OCI-LY1 (cell line): Measurements from ENCODE around the gene ITGB4.

ENCODE experiments used
- EZH2 ChIP-seq: fragments of 200-600 bp; sonication (generic), shearing (Covaris generic); IDR thresholded peaks from 2 replicates; pipeline ENCODE4 v1.8.0; 2017; ENCODE audit warnings: borderline replicate concordance, mixed run types, mild to moderate bottlenecking, antibody characterized with exemption, low read length, moderate library complexity, mixed read lengths
- TF ChIP-seq, protein P1 (sequence below): fragments of 200-600 bp; sonication (generic), shearing (Covaris generic); IDR thresholded peaks from 2 replicates; pipeline ENCODE4 v1.5.1; 2017; ENCODE audit warnings: mild to moderate bottlenecking, antibody characterized with exemption, low read length, moderate library complexity, mixed read lengths

DNA sequence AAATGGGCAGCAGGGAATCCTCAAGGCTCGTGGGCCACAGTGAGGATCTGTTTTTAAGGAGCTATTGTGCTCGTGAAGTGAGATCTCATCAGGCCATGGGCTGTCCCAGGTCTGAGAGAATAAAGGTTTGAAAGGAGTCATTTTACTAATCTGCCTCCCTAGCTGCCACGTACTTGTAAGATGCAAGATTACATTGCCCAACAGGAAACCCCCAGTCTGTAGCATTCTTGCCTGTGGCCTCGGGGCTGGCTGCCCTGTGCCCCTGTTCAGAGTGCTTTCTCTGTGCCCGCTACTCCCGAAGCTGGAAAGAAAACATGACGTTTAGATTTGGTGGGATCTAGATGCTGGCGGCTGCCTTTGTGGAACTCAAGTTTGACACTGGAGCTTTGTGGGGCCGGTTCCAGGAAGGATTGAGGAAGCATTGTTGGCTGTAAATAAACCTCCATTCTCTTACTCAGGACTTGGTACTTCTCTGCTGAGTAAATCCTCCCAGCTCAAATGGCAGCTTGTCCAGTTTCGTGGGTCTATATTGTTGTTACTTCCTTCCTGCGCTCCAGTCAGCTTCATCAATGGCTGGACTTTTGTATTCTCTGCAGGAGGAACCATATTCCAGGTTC is 32.9 kb upstream of the ITGB4 start:
- TF ChIP-seq, protein P1, sequence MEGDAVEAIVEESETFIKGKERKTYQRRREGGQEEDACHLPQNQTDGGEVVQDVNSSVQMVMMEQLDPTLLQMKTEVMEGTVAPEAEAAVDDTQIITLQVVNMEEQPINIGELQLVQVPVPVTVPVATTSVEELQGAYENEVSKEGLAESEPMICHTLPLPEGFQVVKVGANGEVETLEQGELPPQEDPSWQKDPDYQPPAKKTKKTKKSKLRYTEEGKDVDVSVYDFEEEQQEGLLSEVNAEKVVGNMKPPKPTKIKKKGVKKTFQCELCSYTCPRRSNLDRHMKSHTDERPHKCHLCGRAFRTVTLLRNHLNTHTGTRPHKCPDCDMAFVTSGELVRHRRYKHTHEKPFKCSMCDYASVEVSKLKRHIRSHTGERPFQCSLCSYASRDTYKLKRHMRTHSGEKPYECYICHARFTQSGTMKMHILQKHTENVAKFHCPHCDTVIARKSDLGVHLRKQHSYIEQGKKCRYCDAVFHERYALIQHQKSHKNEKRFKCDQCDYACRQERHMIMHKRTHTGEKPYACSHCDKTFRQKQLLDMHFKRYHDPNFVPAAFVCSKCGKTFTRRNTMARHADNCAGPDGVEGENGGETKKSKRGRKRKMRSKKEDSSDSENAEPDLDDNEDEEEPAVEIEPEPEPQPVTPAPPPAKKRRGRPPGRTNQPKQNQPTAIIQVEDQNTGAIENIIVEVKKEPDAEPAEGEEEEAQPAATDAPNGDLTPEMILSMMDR = no peak
- TF ChIP-seq EZH2 = no peak
